Measurements from ENCODE around the gene EGF.

DNA sequence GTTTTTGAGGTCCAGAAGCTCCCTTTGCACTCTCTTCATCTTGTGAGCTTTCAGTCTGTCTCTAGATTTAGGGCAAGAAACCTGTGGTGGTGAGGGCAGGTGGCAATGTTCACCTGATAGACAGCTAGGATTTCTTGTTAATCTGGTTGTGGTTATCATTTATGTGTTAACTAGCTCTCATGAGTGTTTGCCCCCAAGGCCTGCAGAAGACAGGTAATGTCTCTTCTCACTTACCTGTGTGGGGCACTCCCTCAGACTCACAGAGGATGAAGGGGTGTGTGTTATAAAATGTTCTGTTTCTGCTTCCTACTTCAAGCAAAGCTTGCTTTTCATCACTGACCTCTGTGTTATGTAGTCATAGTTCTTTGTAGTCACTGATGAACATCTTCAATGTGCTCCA is 17.8 kb downstream of the EGF start:
- TF ChIP-seq, protein P1, sequence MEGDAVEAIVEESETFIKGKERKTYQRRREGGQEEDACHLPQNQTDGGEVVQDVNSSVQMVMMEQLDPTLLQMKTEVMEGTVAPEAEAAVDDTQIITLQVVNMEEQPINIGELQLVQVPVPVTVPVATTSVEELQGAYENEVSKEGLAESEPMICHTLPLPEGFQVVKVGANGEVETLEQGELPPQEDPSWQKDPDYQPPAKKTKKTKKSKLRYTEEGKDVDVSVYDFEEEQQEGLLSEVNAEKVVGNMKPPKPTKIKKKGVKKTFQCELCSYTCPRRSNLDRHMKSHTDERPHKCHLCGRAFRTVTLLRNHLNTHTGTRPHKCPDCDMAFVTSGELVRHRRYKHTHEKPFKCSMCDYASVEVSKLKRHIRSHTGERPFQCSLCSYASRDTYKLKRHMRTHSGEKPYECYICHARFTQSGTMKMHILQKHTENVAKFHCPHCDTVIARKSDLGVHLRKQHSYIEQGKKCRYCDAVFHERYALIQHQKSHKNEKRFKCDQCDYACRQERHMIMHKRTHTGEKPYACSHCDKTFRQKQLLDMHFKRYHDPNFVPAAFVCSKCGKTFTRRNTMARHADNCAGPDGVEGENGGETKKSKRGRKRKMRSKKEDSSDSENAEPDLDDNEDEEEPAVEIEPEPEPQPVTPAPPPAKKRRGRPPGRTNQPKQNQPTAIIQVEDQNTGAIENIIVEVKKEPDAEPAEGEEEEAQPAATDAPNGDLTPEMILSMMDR (conservative IDR thresholded peaks at IDR 0.05; ENCODE audit: low read length), result no peak
- TF ChIP-seq EZH2phosphoT487 (IDR thresholded peaks at IDR 0.05; ENCODE audit: borderline replicate concordance, low read depth, low read length), result no peak

Data from OCI-LY7 (cell line).